H54 (cell line): ENCODE measurements around the gene MED8.
"Not testable (repeated sequence)": the region's sequence is repeated elsewhere in the genome, so short reads cannot be mapped to it uniquely, and the experiment has no call there.

Experiments used
- DNase-seq: peaks from one replicate; pipeline ENCODE4 v3.0.0; 2011; ENCODE audit warnings: low spot score, mixed read lengths; ENCODE audit not compliant: insufficient read length
- FAIRE-seq: peaks from 3 replicates; lab custom pipeline; 2011; peaks lifted over from hg19 to GRCh38; lab: Jason Lieb, UNC
- POLR2A ChIP-seq: IDR thresholded peaks from 2 replicates; pipeline ENCODE4 v1.6.1; 2011; ENCODE audit warnings: low read depth, mild to moderate bottlenecking, low read length

The MED8 gene

GRCh38 chr1:43427941-43428340 lies 38.3 kb upstream of the MED8 start:
- FAIRE-seq (no peak), DNase-seq (no peak)
- no peak for TF ChIP-seq POLR2A

- no peak for TF ChIP-seq POLR2A
- FAIRE-seq (no peak), DNase-seq (no peak)
Observed at GRCh38 chr1:43427524-43427923, 37.9 kb upstream of the MED8 start.

GRCh38 chr1:43426221-43426620 lies 36.6 kb upstream of the MED8 start:
- no peak for FAIRE-seq
- no peak for TF ChIP-seq POLR2A
- no peak for DNase-seq

- FAIRE-seq (no peak), DNase-seq (peak; percentile 37)
- TF ChIP-seq POLR2A: no peak
Observed at GRCh38 chr1:43425045-43425444, 35.4 kb upstream of the MED8 start.

- no peak for TF ChIP-seq POLR2A
- no peak for FAIRE-seq
- DNase-seq: no peak
Observed at GRCh38 chr1:43423672-43424550, 34.3 kb upstream of the MED8 start.

- DNase-seq (no peak), FAIRE-seq (no peak)
- TF ChIP-seq POLR2A: no peak
Observed at GRCh38 chr1:43422995-43423671, 33.5 kb upstream of the MED8 start.

GRCh38 chr1:43421976-43422750 lies 32.6 kb upstream of the MED8 start:
- DNase-seq: no peak
- no peak for TF ChIP-seq POLR2A

GRCh38 chr1:43421396-43421795 lies 31.8 kb upstream of the MED8 start:
- no peak for FAIRE-seq
- no peak for DNase-seq
- no peak for TF ChIP-seq POLR2A

More at GRCh38 chr1:43421976-43422750, 32.6 kb upstream of the MED8 start:
- FAIRE-seq: no peak

- DNase-seq (no peak), FAIRE-seq (no peak)
- no peak for TF ChIP-seq POLR2A
Observed at GRCh38 chr1:43420874-43421273, 31.3 kb upstream of the MED8 start.

- FAIRE-seq (no peak), DNase-seq (no peak)
Observed at GRCh38 chr1:43419627-43420425, 30.2 kb upstream of the MED8 start.

GRCh38 chr1:43418858-43419257 lies 29.3 kb upstream of the MED8 start:
- no peak for TF ChIP-seq POLR2A
- no peak for FAIRE-seq
- DNase-seq: no peak

More at GRCh38 chr1:43419627-43420425, 30.2 kb upstream of the MED8 start:
- no peak for TF ChIP-seq POLR2A

- no peak for TF ChIP-seq POLR2A
- FAIRE-seq: no peak
- no peak for DNase-seq
Observed at GRCh38 chr1:43415901-43416300, 26.3 kb upstream of the MED8 start.

- DNase-seq (peak; percentile 26), FAIRE-seq (no peak)
- no peak for TF ChIP-seq POLR2A
Observed at GRCh38 chr1:43414634-43415223, 25.1 kb upstream of the MED8 start.

- not testable (repeated sequence) for DNase-seq, FAIRE-seq
Observed at GRCh38 chr1:43413426-43413825, 23.8 kb upstream of the MED8 start.
